Psoas muscle (tissue), 8 donors: ENCODE results near the gene GRIN2D. TPM values are rescaled to one million over a fixed set of nuclear protein-coding genes. Genes with fewer than 3 reads are reported as not detected.
A peak's percentile ranks its signal among the peaks of the same experiment; 100 is the strongest.

ENCODE experiments used
- ATAC-seq, 4 donors: fragments of 200-7000 bp; cut with Tn5 transposase; one replicate each; pipeline ENCODE4 v1.9.1; 2020; ENCODE audit warnings: moderate library complexity in 3 of 4, mild to moderate bottlenecking in 2 of 4
- DNase-seq, 2 donors: peaks; one replicate each; pipeline ENCODE4 v3.0.0-alpha.2; 2020
- H3K27ac ChIP-seq: fragments of 200-600 bp; one replicate; pipeline ENCODE4 v1.8.0; 2022
- H3K27me3 ChIP-seq, 3 donors: fragments of 200-600 bp in 1 of 3; one replicate each; pipeline versions ENCODE4 v1.6.1 to v1.8.0; 2013 to 2022; ENCODE audit warnings: low read length in 2 of 3, mild to moderate bottlenecking in 2 of 3, moderate library complexity in 1 of 3; ENCODE audit not compliant: insufficient read depth in 3 of 3
- H3K36me3 ChIP-seq, 2 donors: fragments of 200-600 bp in 1 of 2; one replicate each; pipeline versions ENCODE4 v1.6.1 to v1.8.0; 2013 to 2022; ENCODE audit warnings: low read depth in 1 of 2, mild to moderate bottlenecking in 1 of 2, moderate library complexity in 1 of 2; ENCODE audit not compliant: insufficient read depth in 1 of 2
- H3K4me1 ChIP-seq: fragments of 200-600 bp; one replicate; pipeline ENCODE4 v1.8.0; 2022
- H3K4me3 ChIP-seq: fragments of 200-600 bp; one replicate; pipeline ENCODE4 v1.8.0; 2022; ENCODE audit warnings: mild to moderate bottlenecking
- H3K9me3 ChIP-seq: fragments of 200-600 bp; one replicate; pipeline ENCODE4 v1.8.0; 2022
- CTCF ChIP-seq: fragments of 200-600 bp; IDR thresholded peaks from one replicate; pipeline ENCODE4 v1.8.0; 2022; ENCODE audit warnings: antibody characterized with exemption
- WGBS, 3 donors: extraction: QIAGEN DNeasy Blood & Tissue Kit; methylation state at CpG; one replicate each; pipeline versions ENCODE4 v1.1.6 to v1.1.7; 2013; 5-methylcytosine and 5-hydroxymethylcytosine counted together
- intact Hi-C, 2 donors: fragments of 100-400 bp; cut with DNase I; formaldehyde crosslinking; loops; one replicate each; pipeline versions ENCODE4 v1.11.0 to v1.14.2; 2022
- polyA plus RNA-seq, 3 donors: library from polyadenylated mRNA; stranded (reverse); fragments of 200-250 nt; gene quantifications; one replicate each; pipeline ENCODE4 v1.2.3, GENCODE V29; 2013
- total RNA-seq, 4 donors: library from RNA; stranded (reverse); fragmentation: NEBNext Ultra II Directional in 2 of 4; extraction: Animal tissue kit (Norgen Biotek cat#: 25700) in 2 of 4; gene quantifications; one replicate each; pipeline versions ENCODE4 v1.2.1 to v1.2.4, GENCODE V29; 2021 to 2023
- donor health status: healthy with polysubstance abuse.
- donor health status: DM: no; HTN: no; CAD: no; lungs with moderate emphysema.
- donor health status: Bipolar disorder and iron deficiency.
- donor health status: healthy.
- donor health status: DM: yes; HTN: yes; CAD: no.
- donor health status: DM: no; HTN: no; CAD: no.
- donor health status: DM: no; HTN: no; CAD: no.
- donor health status: DM: yes; HTN: yes; CAD: no.

The GRIN2D gene
- total and polyA plus RNA-seq, 7 donors, result 0.03 to 0.21 (median 0.04) TPM

- Histone ChIP-seq H3K9me3 (no peaks in the 10 kb centered on the region), H3K36me3 (no peaks in the 10 kb centered on the region), H3K27me3 (peaks cover 0 to 54% (median 42%) of the 10 kb centered on the region in 3 donors), H3K4me3 (peak overlapping the region; percentile 42), H3K4me1 (no peaks in the 10 kb centered on the region), H3K27ac (no peak overlapping the region)
- intact Hi-C loops, result no loop called here
- WGBS, 3 donors, result 55 to 65% (median 61%) methylated on average over 22 of the region's 22 CpGs
- no peak for TF ChIP-seq CTCF
- DNase-seq (no peak), ATAC-seq (no peak)
These were observed 4.0 kb downstream of the GRIN2D start for GRCh38 chr19:48397263-48398101.

DNA sequence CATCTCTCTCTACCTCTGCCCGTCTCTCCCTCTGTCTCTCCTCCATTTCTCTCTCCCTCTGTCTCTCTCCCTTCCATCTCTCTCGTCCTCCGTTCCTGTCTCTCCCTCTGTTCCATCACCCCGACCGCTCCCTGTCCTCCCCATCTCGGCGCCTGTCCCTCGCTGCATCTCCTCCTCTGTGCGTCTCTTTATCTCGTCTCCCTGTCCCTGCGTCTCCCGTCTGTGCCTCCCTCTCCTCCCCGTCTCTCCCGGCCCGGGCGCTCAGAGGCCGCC is 4.6 kb downstream of the GRIN2D start:
- Histone ChIP-seq H3K27me3 (peaks cover 0 to 49% (median 38%) of the 10 kb centered on the region in 3 donors), H3K4me3 (peak overlapping the region; percentile 42), H3K36me3 (no peaks in the 10 kb centered on the region), H3K9me3 (no peaks in the 10 kb centered on the region), H3K4me1 (no peaks in the 10 kb centered on the region), H3K27ac (no peak overlapping the region)
- ATAC-seq (no peak), DNase-seq (no peak)
- TF ChIP-seq CTCF, result no peak
- WGBS, 3 donors, result 3 to 6% (median 5%) methylated on average over 15 to 17 of the region's 17 CpGs
- intact Hi-C loops, result no loop called here

DNA sequence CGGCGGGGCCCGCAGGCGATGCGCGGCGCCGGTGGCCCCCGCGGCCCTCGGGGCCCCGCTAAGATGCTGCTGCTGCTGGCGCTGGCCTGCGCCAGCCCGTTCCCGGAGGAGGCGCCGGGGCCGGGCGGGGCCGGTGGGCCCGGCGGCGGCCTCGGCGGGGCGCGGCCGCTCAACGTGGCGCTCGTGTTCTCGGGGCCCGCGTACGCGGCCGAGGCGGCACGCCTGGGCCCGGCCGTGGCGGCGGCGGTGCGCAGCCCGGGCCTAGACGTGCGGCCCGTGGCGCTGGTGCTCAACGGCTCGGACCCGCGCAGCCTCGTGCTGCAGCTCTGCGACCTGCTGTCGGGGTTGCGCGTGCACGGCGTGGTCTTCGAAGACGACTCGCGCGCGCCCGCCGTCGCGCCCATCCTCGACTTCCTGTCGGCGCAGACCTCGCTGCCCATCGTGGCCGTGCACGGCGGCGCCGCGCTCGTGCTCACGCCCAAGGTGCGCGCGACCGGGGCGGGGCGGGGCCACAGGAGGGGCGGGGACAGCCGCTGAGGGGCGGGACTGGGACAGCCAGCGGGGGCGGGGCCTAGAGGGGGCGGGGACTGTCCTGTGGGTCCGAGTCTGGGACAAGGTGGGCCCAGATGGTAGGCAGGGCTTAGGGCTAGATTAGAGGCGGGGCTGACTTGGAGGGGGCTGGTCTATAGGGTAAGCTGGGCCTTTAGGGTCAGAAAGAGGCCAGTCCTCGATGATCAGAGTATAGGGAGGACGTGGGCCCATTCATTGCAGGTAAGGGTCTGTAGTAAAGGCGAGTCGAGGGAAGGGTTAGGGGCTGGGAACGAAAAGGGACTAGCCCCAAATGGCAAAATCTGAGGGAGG is 5.1 kb downstream of the GRIN2D start:
- 6 to 10% (median 8%) methylated on average over 51 to 104 of the region's 104 CpGs for WGBS, 3 donors
- Histone ChIP-seq H3K36me3 (no peaks in the 10 kb centered on the region), H3K4me1 (no peaks in the 10 kb centered on the region), H3K27ac (no peak overlapping the region), H3K27me3 (peaks cover 0 to 43% (median 35%) of the 10 kb centered on the region in 3 donors), H3K9me3 (no peaks in the 10 kb centered on the region), H3K4me3 (peak overlapping the region; percentile 52)
- DNase-seq, result peak; percentile 83 to 85
- peak; percentile 47 to 71 (median 64) for ATAC-seq
- no peak for TF ChIP-seq CTCF
- intact Hi-C loops, result no loop called here

DNA sequence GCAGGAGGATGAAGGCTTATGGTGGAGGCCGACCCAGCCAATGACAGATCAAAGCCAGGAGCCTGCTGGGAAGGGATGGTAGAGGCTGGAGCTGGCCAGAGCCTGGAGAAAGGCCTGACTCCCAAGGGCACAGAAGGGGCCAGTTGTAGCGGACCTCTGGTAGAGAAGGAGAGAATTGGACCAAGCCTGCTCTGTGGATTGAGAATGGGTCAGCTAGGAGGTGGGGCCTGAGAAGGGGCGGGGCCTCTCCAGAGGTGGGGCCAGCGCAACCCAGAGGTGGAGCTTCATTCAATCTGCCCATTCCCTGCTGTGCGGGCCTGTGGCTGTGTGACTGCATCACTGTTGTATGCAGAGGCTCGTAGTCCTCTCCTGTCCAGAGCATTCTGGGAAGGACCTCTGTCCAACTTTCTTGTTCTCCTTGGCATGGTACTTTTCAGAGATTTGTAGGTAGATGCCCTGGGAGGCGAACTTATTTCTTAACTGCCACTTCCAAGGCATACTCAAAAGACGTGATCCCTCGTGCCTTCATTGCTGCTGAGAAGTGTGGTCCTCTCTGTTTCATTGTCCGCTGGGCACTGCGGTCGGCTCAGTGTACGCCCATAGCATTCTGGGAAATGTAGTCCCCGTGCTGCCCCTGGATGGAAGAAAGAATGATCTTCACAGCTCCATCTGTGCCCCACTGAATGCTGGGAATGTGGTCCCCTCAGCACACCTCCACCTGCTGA is 6.7 kb downstream of the GRIN2D start:
- 33 to 42% (median 36%) methylated on average over 14 of the region's 14 CpGs for WGBS, 3 donors
- Histone ChIP-seq H3K27me3 (peaks cover 0 to 31% (median 28%) of the 10 kb centered on the region in 3 donors), H3K27ac (no peak overlapping the region), H3K36me3 (no peaks in the 10 kb centered on the region), H3K9me3 (no peaks in the 10 kb centered on the region), H3K4me3 (peak overlapping the region; percentile 24), H3K4me1 (no peaks in the 10 kb centered on the region)
- intact Hi-C loops, result no loop called here
- no peak for TF ChIP-seq CTCF
- ATAC-seq (peak; percentile 48 to 72 (median 66)), DNase-seq (peak; percentile 52 to 76)
